NB4 (cell line): ENCODE results near the gene ANO7.

ENCODE experiments used
- DNase-seq: peaks from one replicate; pipeline ENCODE4 v3.0.0; 2010; ENCODE audit warnings: low read depth
- H3K4me3 ChIP-seq: one replicate; pipeline ENCODE4 v1.5.1; 2011; ENCODE audit warnings: mild to moderate bottlenecking, low read depth, low read length, moderate library complexity
- CTCF ChIP-seq: IDR thresholded peaks from one replicate; pipeline ENCODE4 v1.5.1; 2012; ENCODE audit warnings: low read depth, low read length
- MAX ChIP-seq: IDR thresholded peaks from 2 replicates; pipeline ENCODE4 v1.6.1; 2011; ENCODE audit warnings: low read depth, low read length
- MYC ChIP-seq: IDR thresholded peaks from 2 replicates; pipeline ENCODE4 v1.6.1; 2011; ENCODE audit warnings: low read depth, low read length
- POLR2A ChIP-seq: IDR thresholded peaks from 2 replicates; pipeline ENCODE4 v1.6.1; 2011; ENCODE audit warnings: mild to moderate bottlenecking; ENCODE audit not compliant: insufficient read length; ENCODE audit errors: extremely low read depth

ANO7 gene

GRCh38 chr2:241258505-241259280 is 70.2 kb downstream of the ANO7 start:
- TF ChIP-seq CTCF (no peak), MAX (no peak), POLR2A (no peak), MYC (no peak)
- DNase-seq, result no peak

GRCh38 chr2:241260911-241261310 is 72.4 kb downstream of the ANO7 start:
- TF ChIP-seq MAX, result no peak
- no peak for DNase-seq
- H3K4me3 ChIP-seq, result no peak overlapping the region

More at GRCh38 chr2:241258505-241259280, 70.2 kb downstream of the ANO7 start:
- no peak overlapping the region for H3K4me3 ChIP-seq

- no peak overlapping the region for H3K4me3 ChIP-seq
- DNase-seq, result no peak
- TF ChIP-seq CTCF, result no peak
- TF ChIP-seq POLR2A, result no peak
- TF ChIP-seq MAX, result no peak
- no peak for TF ChIP-seq MYC
Observed at GRCh38 chr2:241261628-241262027, 73.2 kb downstream of the ANO7 start.

- TF ChIP-seq POLR2A, result no peak
- TF ChIP-seq MAX, result no peak
- no peak for TF ChIP-seq CTCF
- no peak for TF ChIP-seq MYC
- no peak for DNase-seq
- H3K4me3 ChIP-seq, result no peak overlapping the region
Observed at GRCh38 chr2:241263061-241263460, 74.6 kb downstream of the ANO7 start.

- no peak overlapping the region for H3K4me3 ChIP-seq
- TF ChIP-seq CTCF (no peak), MYC (no peak), POLR2A (no peak), MAX (no peak)
- no peak for DNase-seq
Observed at GRCh38 chr2:241265506-241265905, 77.0 kb downstream of the ANO7 start.

GRCh38 chr2:241267249-241268067 is 79.0 kb downstream of the ANO7 start:
- no peak overlapping the region for H3K4me3 ChIP-seq
- no peak for TF ChIP-seq MAX
- no peak for TF ChIP-seq CTCF
- no peak for TF ChIP-seq MYC
- TF ChIP-seq POLR2A, result no peak
- DNase-seq, result no peak
